K562 (cell line): ENCODE measurements around the gene LARP4B. TPM values are rescaled to one million over a fixed set of nuclear protein-coding genes. Genes with fewer than 3 reads are reported as not detected.

Experiments used
- BRCA1 ChIP-seq, 2 experiments: fragments of 450-650 bp in 1 of 2; sonication (generic) in 1 of 2; formaldehyde crosslinking in 1 of 2; IDR thresholded peaks; 2 replicates each; pipeline versions ENCODE4 v1.5.0 to v1.6.1; 2017 to 2020; ENCODE audit warnings: mild to moderate bottlenecking in 1 of 2, missing genetic modification reagents in 1 of 2
- FOXK1 ChIP-seq: sonication (generic); formaldehyde crosslinking; IDR thresholded peaks from 2 replicates; pipeline ENCODE4 v1.8.0; 2022; ENCODE audit warnings: missing genetic modification reagents, mild to moderate bottlenecking, borderline replicate concordance
- MCM2 ChIP-seq: fragments of 450-650 bp; IDR thresholded peaks from 2 replicates; pipeline ENCODE4 v1.6.1; 2017; ENCODE audit warnings: low read depth, mild to moderate bottlenecking
- PTTG1 ChIP-seq: fragments of 450-650 bp; IDR thresholded peaks from 2 replicates; pipeline ENCODE4 v1.6.1; 2016; ENCODE audit warnings: low read depth, mild to moderate bottlenecking, missing genetic modification characterization, missing compliant biosample characterization
- SOX6 ChIP-seq: fragments of 450-650 bp; IDR thresholded peaks from 2 replicates; pipeline ENCODE4 v1.6.1; 2014; ENCODE audit warnings: mild to moderate bottlenecking
- ZKSCAN8 ChIP-seq: fragments of 200-800 bp; sonication (Bioruptor generic); IDR thresholded peaks from 2 replicates; pipeline ENCODE4 v1.6.1; 2016; ENCODE audit warnings: missing genetic modification characterization, missing compliant biosample characterization
- polyA plus RNA-seq, 8 experiments: library from polyadenylated mRNA; depleted of rRNA in 4 of 8; stranded (reverse) in 5 of 8; unstranded in 3 of 8; fragments of >200 nt; fragmentation: Nextera tagmentation in 2 of 8; fragmentation: Illumina TruSeq in 1 of 8; extraction: Ambion mirVana in 2 of 8; extraction: Trizol in 1 of 8; gene quantifications; 2 replicates each; pipeline versions ENCODE4 v1.2.1 to v1.2.3, GENCODE V29; 2011 to 2014; ENCODE audit warnings: inconsistent platforms in 1 of 8, missing spikeins in 1 of 8
- total RNA-seq, 7 experiments: library from RNA; depleted of rRNA in 6 of 7; stranded (reverse); fragments of >200 nt in 6 of 7; fragmentation: Illumina TruSeq in 2 of 7; extraction: Trizol in 2 of 7; gene quantifications; 2 replicates each; pipeline versions ENCODE4 v1.2.1 to v1.2.3, GENCODE V29; 2011 to 2021; ENCODE audit warnings: low replicate concordance in 1 of 7
- TF ChIP-seq, protein P1 (sequence below), 2 experiments: IDR thresholded peaks; 2 replicates each; pipeline ENCODE4 v1.6.1; 2012; ENCODE audit warnings: improper control_type of control experiment in 2 of 2, low read depth in 2 of 2, low read length in 2 of 2, borderline replicate concordance in 1 of 2
- TF ChIP-seq, protein P2 (sequence below): conservative IDR thresholded peaks from 2 replicates; pipeline ENCODE4 v1.6.1; 2011; ENCODE audit warnings: low read depth, mild to moderate bottlenecking, low read length; ENCODE audit not compliant: control insufficient read depth
- TF ChIP-seq, protein P3 (sequence below): sonication (generic); formaldehyde crosslinking; IDR thresholded peaks from 2 replicates; pipeline ENCODE4 v1.8.1; 2023; ENCODE audit warnings: mild to moderate bottlenecking, missing genetic modification reagents

The LARP4B gene
- total and polyA plus RNA-seq, 9 of the 15 experiments (the other 6 are each of a cell fraction or from before 2014, with no cell fraction given), result 11.8 to 130 (median 42.6) TPM

DNA sequence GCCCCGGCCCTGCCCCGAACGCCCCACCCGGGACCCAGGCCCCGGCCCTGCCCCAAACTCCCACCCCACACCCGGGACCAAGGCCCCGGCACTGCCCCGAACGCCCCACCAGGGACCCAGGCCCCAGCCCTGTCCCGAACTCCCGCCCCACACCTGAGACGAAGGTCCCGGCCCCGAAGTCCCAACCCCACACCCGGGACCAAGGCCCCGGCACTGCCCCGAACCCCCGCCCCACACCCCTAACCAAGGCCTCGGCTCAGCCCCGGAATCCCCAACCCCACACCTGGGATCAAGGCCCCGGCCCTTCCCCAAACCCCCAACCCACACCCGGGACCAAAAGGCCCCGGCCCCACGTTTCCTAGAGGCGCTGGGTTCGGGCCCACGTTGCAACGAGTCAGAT is 1.1 kb upstream of the LARP4B start (continued):
- TF ChIP-seq, protein P1, sequence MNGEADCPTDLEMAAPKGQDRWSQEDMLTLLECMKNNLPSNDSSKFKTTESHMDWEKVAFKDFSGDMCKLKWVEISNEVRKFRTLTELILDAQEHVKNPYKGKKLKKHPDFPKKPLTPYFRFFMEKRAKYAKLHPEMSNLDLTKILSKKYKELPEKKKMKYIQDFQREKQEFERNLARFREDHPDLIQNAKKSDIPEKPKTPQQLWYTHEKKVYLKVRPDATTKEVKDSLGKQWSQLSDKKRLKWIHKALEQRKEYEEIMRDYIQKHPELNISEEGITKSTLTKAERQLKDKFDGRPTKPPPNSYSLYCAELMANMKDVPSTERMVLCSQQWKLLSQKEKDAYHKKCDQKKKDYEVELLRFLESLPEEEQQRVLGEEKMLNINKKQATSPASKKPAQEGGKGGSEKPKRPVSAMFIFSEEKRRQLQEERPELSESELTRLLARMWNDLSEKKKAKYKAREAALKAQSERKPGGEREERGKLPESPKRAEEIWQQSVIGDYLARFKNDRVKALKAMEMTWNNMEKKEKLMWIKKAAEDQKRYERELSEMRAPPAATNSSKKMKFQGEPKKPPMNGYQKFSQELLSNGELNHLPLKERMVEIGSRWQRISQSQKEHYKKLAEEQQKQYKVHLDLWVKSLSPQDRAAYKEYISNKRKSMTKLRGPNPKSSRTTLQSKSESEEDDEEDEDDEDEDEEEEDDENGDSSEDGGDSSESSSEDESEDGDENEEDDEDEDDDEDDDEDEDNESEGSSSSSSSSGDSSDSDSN (IDR thresholded peaks at IDR 0.05; ENCODE audit: borderline replicate concordance in 1 of 2, low read depth in 2 of 2, low read length in 2 of 2), result no peak
- TF ChIP-seq FOXK1 (no peak), PTTG1 (no peak), MCM2 (no peak), BRCA1 (IDR thresholded peaks at IDR 0.05) (no peak), BRCA1 (CRISPR knock-in tag; IDR thresholded peaks at IDR 0.05) (no peak), ZKSCAN8 (CRISPR knock-in tag) (no peak), SOX6 (no peak)
- TF ChIP-seq, protein P2, sequence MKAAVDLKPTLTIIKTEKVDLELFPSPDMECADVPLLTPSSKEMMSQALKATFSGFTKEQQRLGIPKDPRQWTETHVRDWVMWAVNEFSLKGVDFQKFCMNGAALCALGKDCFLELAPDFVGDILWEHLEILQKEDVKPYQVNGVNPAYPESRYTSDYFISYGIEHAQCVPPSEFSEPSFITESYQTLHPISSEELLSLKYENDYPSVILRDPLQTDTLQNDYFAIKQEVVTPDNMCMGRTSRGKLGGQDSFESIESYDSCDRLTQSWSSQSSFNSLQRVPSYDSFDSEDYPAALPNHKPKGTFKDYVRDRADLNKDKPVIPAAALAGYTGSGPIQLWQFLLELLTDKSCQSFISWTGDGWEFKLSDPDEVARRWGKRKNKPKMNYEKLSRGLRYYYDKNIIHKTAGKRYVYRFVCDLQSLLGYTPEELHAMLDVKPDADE, result no peak
- TF ChIP-seq, protein P3, sequence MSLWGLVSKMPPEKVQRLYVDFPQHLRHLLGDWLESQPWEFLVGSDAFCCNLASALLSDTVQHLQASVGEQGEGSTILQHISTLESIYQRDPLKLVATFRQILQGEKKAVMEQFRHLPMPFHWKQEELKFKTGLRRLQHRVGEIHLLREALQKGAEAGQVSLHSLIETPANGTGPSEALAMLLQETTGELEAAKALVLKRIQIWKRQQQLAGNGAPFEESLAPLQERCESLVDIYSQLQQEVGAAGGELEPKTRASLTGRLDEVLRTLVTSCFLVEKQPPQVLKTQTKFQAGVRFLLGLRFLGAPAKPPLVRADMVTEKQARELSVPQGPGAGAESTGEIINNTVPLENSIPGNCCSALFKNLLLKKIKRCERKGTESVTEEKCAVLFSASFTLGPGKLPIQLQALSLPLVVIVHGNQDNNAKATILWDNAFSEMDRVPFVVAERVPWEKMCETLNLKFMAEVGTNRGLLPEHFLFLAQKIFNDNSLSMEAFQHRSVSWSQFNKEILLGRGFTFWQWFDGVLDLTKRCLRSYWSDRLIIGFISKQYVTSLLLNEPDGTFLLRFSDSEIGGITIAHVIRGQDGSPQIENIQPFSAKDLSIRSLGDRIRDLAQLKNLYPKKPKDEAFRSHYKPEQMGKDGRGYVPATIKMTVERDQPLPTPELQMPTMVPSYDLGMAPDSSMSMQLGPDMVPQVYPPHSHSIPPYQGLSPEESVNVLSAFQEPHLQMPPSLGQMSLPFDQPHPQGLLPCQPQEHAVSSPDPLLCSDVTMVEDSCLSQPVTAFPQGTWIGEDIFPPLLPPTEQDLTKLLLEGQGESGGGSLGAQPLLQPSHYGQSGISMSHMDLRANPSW (CRISPR knock-in tag), result no peak
